HepG2 (cell line): ENCODE measurements around the gene ITSN2. TPM values are rescaled to one million over a fixed set of nuclear protein-coding genes. Genes with fewer than 3 reads are reported as not detected.
A peak's percentile ranks its signal among the peaks of the same experiment; 100 is the strongest.

Source experiments
- ATAC-seq: fragments of 200-7000 bp; cut with Tn5 transposase; 3 replicates; pipeline ENCODE4 v1.9.1; 2020; ENCODE audit warnings: mild to moderate bottlenecking, moderate library complexity
- BruUV-seq: library from RNA; stranded (reverse); fragments of 400-500 nt; replicated peaks from 2 replicates; lab custom pipeline; 2021; lab: Mats Ljungman, UMichigan
- CTCF ChIA-PET: fragments of 300-600 bp; formaldehyde crosslinking; extraction: SDS; loops from one replicate; lab custom pipeline; 2021; ENCODE audit warnings: low total read pairs, inconsistent platforms, low intra/inter-chr PET ratio; lab: Yijun Ruan, JAX
- POLR2A ChIA-PET: fragments of 350-600 bp; sonication (Branson Sonifier 250); formaldehyde crosslinking; loops from one replicate; lab custom pipeline; 2020; ENCODE audit warnings: antibody characterized with exemption, inconsistent platforms; lab: Yijun Ruan, JAX
- DNase-seq: peaks from one replicate; pipeline ENCODE4 v3.0.0-alpha.2; 2015; ENCODE audit warnings: low spot score
- FAIRE-seq: peaks from 3 replicates; lab custom pipeline; 2011; peaks lifted over from hg19 to GRCh38; lab: Jason Lieb, UNC
- H2AFZ ChIP-seq: one replicate; pipeline ENCODE4 v1.6.1; 2011; ENCODE audit warnings: low read length, inconsistent platforms
- H3K27ac ChIP-seq: fragments of 300-600 bp; 3 replicates; pipeline ENCODE4 v1.8.0; 2011; ENCODE audit warnings: mixed run types, mild to moderate bottlenecking, mixed read lengths, low read length, inconsistent platforms; ENCODE audit not compliant: insufficient read depth; ENCODE audit errors: extremely low read length
- H3K27me3 ChIP-seq, 2 experiments: fragments of 200-600 bp in 1 of 2; 2 replicates in 1 of 2; 3 replicates in 1 of 2; pipeline versions ENCODE4 v1.6.0 to v1.8.0; 2011; ENCODE audit warnings: low read length in 2 of 2, mild to moderate bottlenecking in 2 of 2, moderate library complexity in 2 of 2, inconsistent platforms in 1 of 2; ENCODE audit not compliant: insufficient read depth in 2 of 2, control insufficient read depth in 1 of 2
- H3K36me3 ChIP-seq, 2 experiments: fragments of 200-600 bp in 1 of 2; replicated peaks in 1 of 2; 2 replicates in 1 of 2; 3 replicates in 1 of 2; pipeline versions ENCODE4 v1.5.1 to v1.8.0; 2011; ENCODE audit warnings: low read length in 2 of 2, inconsistent platforms in 1 of 2; ENCODE audit not compliant: insufficient read depth in 2 of 2, control insufficient read depth in 1 of 2
- H3K4me1 ChIP-seq: 2 replicates; pipeline ENCODE4 v1.5.1; 2012; ENCODE audit warnings: low read length, inconsistent platforms; ENCODE audit not compliant: insufficient read depth
- H3K4me2 ChIP-seq: 2 replicates; pipeline ENCODE4 v1.6.0; 2011; ENCODE audit warnings: low read depth, low read length, inconsistent platforms
- H3K4me3 ChIP-seq, 3 experiments: fragments of 200-600 bp in 1 of 3; sonication (generic), shearing (Covaris generic) in 1 of 3; replicated peaks in 1 of 3; 2 replicates each; pipeline ENCODE4 v1.5.1; 2011 to 2016; ENCODE audit warnings: low read length in 3 of 3, inconsistent platforms in 2 of 3, low read depth in 2 of 3, mild to moderate bottlenecking in 2 of 3, control low read depth in 1 of 3, mixed read lengths in 1 of 3; ENCODE audit not compliant: insufficient read depth in 1 of 3
- H3K79me2 ChIP-seq: one replicate; pipeline ENCODE4 v1.6.1; 2011; ENCODE audit warnings: low read length, inconsistent platforms; ENCODE audit not compliant: insufficient read depth
- H3K9ac ChIP-seq: 2 replicates; pipeline ENCODE4 v1.6.0; 2011; ENCODE audit warnings: mild to moderate bottlenecking, low read depth, low read length, inconsistent platforms; ENCODE audit not compliant: insufficient read depth
- H3K9me3 ChIP-seq: 2 replicates; pipeline ENCODE4 v1.5.1; 2012; ENCODE audit warnings: mild to moderate bottlenecking, low read length
- H4K20me1 ChIP-seq: 2 replicates; pipeline ENCODE4 v1.6.0; 2011; ENCODE audit warnings: inconsistent platforms, mild to moderate bottlenecking, low read length, moderate library complexity; ENCODE audit not compliant: insufficient read depth
- HDAC2 ChIP-seq: sonication (generic); formaldehyde crosslinking; IDR thresholded peaks from 2 replicates; pipeline ENCODE4 v1.4.0; 2020; ENCODE audit warnings: missing genetic modification reagents
- HNF4G ChIP-seq, 2 experiments: sonication (generic) in 1 of 2; formaldehyde crosslinking in 1 of 2; IDR thresholded peaks; 2 replicates each; pipeline versions ENCODE4 v1.4.0 to v1.6.1; 2011 to 2020; ENCODE audit warnings: borderline replicate concordance in 2 of 2, low read depth in 2 of 2, mild to moderate bottlenecking in 2 of 2, low read length in 1 of 2, missing genetic modification reagents in 1 of 2, moderate library complexity in 1 of 2
- RCOR2 ChIP-seq: IDR thresholded peaks from 2 replicates; pipeline ENCODE4 v1.6.1; 2016; ENCODE audit warnings: missing biosample characterization, missing genetic modification reagents
- ZFP36L1 ChIP-seq: sonication (generic); formaldehyde crosslinking; IDR thresholded peaks from 2 replicates; pipeline ENCODE4 v1.8.0; 2022; ENCODE audit warnings: mild to moderate bottlenecking, missing genetic modification reagents, moderate library complexity
- WGBS: methylation state at CpG from one replicate; pipeline ENCODE4 v1.1.6; 2017; ENCODE audit warnings: low lambda C conversion rate; 5-methylcytosine and 5-hydroxymethylcytosine counted together
- in situ Hi-C: cut with HindIII; loops from 2 replicates; pipeline ENCODE4 v1.10.0; 2017; ENCODE audit warnings: low pct_unique_long_range_greater_than_20kb; ENCODE audit not compliant: extremely low pct_ligation_motif_present
- intact Hi-C: fragments of 100-400 bp; cut with micrococcal nuclease; formaldehyde crosslinking; loops from one replicate; pipeline ENCODE4 v1.10.0; 2022; ENCODE audit not compliant: unreplicated experiment
- polyA plus RNA-seq, 8 experiments: library from polyadenylated mRNA; depleted of rRNA in 3 of 8; stranded (reverse) in 7 of 8; unstranded in 1 of 8; fragments of >200 nt; fragmentation: Illumina TruSeq in 4 of 8; extraction: Trizol in 4 of 8; gene quantifications; 2 replicates each; pipeline versions ENCODE4 v1.2.1 to v1.2.3, GENCODE V29; 2011 to 2016; ENCODE audit warnings: low read depth in 4 of 8, missing spikeins in 1 of 8, mixed read lengths in 1 of 8; ENCODE audit not compliant: insufficient read depth in 1 of 8
- total RNA-seq, 5 experiments: library from RNA; depleted of rRNA; stranded (reverse); fragments of >200 nt; fragmentation: Illumina TruSeq; extraction: Trizol; gene quantifications; 2 replicates each; pipeline ENCODE4 v1.2.3, GENCODE V29; 2016; ENCODE audit warnings: low read depth in 1 of 5
- TF ChIP-seq, protein P1 (sequence below): sonication (generic); formaldehyde crosslinking; IDR thresholded peaks from 2 replicates; pipeline ENCODE4 v1.4.0; 2020; ENCODE audit warnings: missing genetic modification reagents
- TF ChIP-seq, protein P2 (sequence below): fragments of 450-650 bp; IDR thresholded peaks from 2 replicates; pipeline ENCODE4 v1.6.1; 2016

The ITSN2 gene
- total and polyA plus RNA-seq, 2 of the 13 experiments (the other 11 are each of a cell fraction or from before 2014, with no cell fraction given) = 26.0 to 26.6 TPM

DNA sequence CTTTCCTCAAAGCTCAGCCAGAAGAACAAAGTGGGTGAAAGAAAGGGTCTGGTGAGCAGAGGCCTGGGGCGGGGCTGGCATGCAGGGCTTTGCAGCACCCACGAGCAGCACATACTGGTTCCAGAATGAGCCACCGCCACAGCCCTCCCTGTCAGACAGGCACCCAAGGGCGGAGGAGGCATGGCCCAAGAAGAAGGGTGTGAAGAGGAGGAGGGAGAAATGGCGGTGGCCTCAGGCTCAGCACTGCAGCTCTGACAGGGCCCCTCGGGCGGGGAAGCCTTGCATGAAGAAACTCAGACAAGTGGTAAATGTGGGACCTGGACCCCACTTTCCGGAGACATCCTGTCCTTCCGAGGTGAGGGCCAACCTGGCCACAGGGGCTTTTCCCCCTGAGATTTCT is 169.8 kb downstream of the ITSN2 start (continued):
- TF ChIP-seq, protein P1, sequence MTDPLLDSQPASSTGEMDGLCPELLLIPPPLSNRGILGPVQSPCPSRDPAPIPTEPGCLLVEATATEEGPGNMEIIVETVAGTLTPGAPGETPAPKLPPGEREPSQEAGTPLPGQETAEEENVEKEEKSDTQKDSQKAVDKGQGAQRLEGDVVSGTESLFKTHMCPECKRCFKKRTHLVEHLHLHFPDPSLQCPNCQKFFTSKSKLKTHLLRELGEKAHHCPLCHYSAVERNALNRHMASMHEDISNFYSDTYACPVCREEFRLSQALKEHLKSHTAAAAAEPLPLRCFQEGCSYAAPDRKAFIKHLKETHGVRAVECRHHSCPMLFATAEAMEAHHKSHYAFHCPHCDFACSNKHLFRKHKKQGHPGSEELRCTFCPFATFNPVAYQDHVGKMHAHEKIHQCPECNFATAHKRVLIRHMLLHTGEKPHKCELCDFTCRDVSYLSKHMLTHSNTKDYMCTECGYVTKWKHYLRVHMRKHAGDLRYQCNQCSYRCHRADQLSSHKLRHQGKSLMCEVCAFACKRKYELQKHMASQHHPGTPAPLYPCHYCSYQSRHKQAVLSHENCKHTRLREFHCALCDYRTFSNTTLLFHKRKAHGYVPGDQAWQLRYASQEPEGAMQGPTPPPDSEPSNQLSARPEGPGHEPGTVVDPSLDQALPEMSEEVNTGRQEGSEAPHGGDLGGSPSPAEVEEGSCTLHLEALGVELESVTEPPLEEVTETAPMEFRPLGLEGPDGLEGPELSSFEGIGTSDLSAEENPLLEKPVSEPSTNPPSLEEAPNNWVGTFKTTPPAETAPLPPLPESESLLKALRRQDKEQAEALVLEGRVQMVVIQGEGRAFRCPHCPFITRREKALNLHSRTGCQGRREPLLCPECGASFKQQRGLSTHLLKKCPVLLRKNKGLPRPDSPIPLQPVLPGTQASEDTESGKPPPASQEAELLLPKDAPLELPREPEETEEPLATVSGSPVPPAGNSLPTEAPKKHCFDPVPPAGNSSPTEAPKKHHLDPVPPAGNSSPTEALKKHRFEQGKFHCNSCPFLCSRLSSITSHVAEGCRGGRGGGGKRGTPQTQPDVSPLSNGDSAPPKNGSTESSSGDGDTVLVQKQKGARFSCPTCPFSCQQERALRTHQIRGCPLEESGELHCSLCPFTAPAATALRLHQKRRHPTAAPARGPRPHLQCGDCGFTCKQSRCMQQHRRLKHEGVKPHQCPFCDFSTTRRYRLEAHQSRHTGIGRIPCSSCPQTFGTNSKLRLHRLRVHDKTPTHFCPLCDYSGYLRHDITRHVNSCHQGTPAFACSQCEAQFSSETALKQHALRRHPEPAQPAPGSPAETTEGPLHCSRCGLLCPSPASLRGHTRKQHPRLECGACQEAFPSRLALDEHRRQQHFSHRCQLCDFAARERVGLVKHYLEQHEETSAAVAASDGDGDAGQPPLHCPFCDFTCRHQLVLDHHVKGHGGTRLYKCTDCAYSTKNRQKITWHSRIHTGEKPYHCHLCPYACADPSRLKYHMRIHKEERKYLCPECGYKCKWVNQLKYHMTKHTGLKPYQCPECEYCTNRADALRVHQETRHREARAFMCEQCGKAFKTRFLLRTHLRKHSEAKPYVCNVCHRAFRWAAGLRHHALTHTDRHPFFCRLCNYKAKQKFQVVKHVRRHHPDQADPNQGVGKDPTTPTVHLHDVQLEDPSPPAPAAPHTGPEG (CRISPR knock-in tag) = no peak
- TF ChIP-seq HDAC2 (no peak), HNF4G (IDR thresholded peaks at IDR 0.05; ENCODE audit: borderline replicate concordance, low read depth, low read length) (no peak), HNF4G (CRISPR knock-in tag; IDR thresholded peaks at IDR 0.05; ENCODE audit: borderline replicate concordance, low read depth) (no peak), ZFP36L1 (CRISPR knock-in tag) (no peak)

DNA sequence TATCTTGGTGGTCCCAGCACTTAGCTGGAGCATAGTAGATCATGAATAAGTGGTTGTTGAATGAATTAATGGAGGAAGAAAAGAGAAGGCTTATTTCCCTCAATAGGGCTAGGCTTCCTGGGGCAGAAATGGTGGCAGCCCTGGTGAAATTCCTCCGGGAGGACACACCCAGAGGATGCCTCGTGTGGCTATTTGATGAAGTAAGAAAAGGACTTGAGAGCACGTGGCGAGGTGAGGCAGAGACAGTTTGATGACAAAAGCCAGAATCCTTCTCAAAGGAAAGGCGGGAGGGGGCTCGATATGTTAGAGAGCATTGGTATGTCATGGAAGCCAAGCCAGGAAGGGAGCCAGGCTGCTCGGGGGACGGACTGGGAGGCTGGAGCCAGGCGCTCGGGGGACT is 170.8 kb downstream of the ITSN2 start:
- Histone ChIP-seq H3K4me1 (no peaks in the 10 kb centered on the region), H3K27me3 (peaks cover 2 to 20% of the 10 kb centered on the region in 2 experiments; a peak in 3 of 5 replicates), H3K4me2 (no peak overlapping the region), H3K9ac (no peak overlapping the region), H3K36me3 (no peaks in the 10 kb centered on the region), H3K9me3 (no peaks in the 10 kb centered on the region), H3K79me2 (no peaks in the 10 kb centered on the region), H4K20me1 (no peaks in the 10 kb centered on the region), H3K4me3 (no peak overlapping the region), H3K27ac (no peak overlapping the region), H2AFZ (no peak overlapping the region)
- ChIA-PET CTCF (no interaction called here), POLR2A (no interaction called here)
- FAIRE-seq = no peak
- intact Hi-C loops = no loop called here
- no TSS peak for BruUV-seq
- WGBS = 59% methylated on average over 10 of the region's 10 CpGs
- DNase-seq = no peak
- in situ Hi-C loops = no loop called here
- TF ChIP-seq RCOR2 = no peak
- TF ChIP-seq, protein P2, sequence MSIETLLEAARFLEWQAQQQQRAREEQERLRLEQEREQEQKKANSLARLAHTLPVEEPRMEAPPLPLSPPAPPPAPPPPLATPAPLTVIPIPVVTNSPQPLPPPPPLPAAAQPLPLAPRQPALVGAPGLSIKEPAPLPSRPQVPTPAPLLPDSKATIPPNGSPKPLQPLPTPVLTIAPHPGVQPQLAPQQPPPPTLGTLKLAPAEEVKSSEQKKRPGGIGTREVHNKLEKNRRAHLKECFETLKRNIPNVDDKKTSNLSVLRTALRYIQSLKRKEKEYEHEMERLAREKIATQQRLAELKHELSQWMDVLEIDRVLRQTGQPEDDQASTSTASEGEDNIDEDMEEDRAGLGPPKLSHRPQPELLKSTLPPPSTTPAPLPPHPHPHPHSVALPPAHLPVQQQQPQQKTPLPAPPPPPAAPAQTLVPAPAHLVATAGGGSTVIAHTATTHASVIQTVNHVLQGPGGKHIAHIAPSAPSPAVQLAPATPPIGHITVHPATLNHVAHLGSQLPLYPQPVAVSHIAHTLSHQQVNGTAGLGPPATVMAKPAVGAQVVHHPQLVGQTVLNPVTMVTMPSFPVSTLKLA = peak; percentile 88
- ATAC-seq = no peak; the same call in 2 of the 3 replicates
